Panc1 (cell line): ENCODE measurements around the gene LRRC26.

Experiments used
- CTCF ChIP-seq: fragments of 450-650 bp; IDR thresholded peaks from 2 replicates; pipeline ENCODE4 v1.5.1; 2017; ENCODE audit warnings: mild to moderate bottlenecking
- POLR2AphosphoS5 ChIP-seq: IDR thresholded peaks from 2 replicates; pipeline ENCODE4 v1.6.1; 2012; ENCODE audit warnings: mild to moderate bottlenecking, low read depth, low read length, moderate library complexity
- REST ChIP-seq, 2 experiments: IDR thresholded peaks; 2 replicates each; pipeline ENCODE4 v1.6.1; 2011 to 2012; ENCODE audit warnings: low read depth in 2 of 2, control low read depth in 1 of 2, low read length in 1 of 2, mild to moderate bottlenecking in 1 of 2, moderate library complexity in 1 of 2; ENCODE audit not compliant: insufficient read depth in 1 of 2
- SIN3A ChIP-seq: IDR thresholded peaks from 2 replicates; pipeline ENCODE4 v1.6.1; 2012; ENCODE audit warnings: low read depth, mild to moderate bottlenecking, low read length, moderate library complexity, borderline replicate concordance; ENCODE audit not compliant: insufficient read depth

- TF ChIP-seq CTCF: no peak
- TF ChIP-seq POLR2AphosphoS5: no peak
- no peak for TF ChIP-seq SIN3A
- no peak for TF ChIP-seq REST (IDR thresholded peaks at IDR 0.05; ENCODE audit: insufficient read depth in 1 of 2, low read depth in 2 of 2, low read length in 1 of 2)
Observed at GRCh38 chr9:137160054-137160425, 9.8 kb downstream of the LRRC26 start.
